Measurements from ENCODE around the gene KXD1. TPM values are rescaled to one million over a fixed set of nuclear protein-coding genes. Genes with fewer than 3 reads are reported as not detected.
"Not testable (repeated sequence)": the region's sequence is repeated elsewhere in the genome, so short reads cannot be mapped to it uniquely, and the experiment has no call there.

KXD1 gene
- total RNA-seq, 1 experiment from 2014 or later: 148 TPM

DNA sequence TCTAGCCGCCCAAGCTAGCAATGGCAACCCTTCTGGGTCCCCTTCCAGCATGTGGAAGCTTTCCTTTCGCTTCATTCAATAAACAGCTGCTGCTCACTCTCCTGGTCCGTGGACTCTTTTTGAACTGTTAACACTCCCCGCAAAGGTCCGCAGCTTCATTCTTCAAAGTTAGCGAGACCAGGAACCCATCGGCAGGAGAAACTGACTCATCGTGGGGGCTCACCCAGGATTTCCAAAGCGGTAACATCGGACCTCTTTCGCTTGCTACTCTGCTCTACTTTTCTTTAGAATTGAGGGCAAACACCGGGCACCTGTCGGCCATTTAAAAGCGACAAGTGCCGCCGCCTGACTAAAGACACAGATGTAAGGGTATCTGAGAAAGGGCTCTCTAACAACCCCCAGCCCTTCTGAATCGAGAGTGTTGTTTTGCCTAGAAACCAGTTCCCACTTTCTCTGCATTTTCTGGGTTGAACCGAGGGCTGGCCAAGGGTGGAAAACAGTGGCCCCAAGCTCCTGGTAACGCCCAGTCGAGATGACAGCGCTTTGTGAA is 19.8 kb downstream of the KXD1 start:
- DNase-seq (ENCODE audit: low read depth): no peak

DNA sequence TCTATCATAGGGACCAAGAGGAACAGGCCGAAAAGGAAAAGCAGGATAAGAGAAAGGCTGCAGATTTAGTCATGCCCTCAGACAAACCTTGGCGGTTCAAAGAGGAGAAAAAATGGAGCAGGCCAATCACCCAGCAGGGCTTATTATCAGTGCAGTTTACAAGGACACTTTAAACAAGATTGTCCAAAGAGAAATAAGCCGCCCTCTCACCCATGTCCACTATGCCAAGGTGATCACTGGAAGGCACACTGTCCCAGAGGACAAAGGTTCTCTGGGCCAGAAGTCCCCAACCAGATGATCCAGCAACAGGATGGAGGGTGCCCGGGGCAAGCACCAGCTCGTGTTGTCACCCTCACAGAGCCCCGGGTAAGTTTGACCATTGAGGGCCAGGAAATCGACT is 22.6 kb downstream of the KXD1 start:
- no peak for DNase-seq (ENCODE audit: low read depth)

DNA sequence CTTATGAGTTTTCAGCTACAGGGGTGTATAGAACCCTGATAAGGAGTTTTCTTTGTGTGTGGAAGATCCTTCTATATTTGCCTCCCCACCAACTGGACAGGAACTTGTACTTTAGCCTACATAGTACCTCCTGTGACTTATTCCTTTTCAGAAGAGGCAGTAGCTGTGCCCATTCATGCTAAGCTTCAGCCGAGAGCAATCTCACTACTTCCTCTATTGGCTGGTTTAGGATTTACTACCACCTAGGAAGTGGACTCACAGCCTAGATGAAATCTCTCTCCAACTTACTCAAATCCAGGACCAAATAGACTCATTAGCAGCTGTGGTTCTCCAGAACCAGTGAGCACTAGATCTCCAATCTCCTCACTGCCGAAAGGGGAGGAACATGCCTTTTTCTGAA is 28.6 kb downstream of the KXD1 start:
- no peak for DNase-seq (ENCODE audit: low read depth)

DNA sequence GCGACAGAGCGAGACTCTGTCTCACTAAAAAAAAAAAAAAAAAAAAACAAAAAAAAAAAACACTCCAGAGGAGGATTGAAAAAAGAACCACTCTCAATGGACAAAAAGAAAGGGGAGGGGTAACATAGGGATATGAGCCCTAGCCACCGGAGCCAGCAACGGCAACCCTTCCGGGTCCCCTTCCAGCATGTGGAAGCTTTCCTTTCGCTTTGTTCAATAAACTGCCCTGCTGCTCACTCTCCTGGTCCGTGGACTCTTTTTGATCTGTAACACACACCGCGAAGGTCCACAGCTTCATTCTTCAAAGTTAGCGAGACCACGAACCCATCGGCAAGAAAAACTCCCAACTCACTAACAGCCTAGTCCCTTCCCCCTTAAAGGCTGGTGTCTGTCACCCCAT is 29.9 kb downstream of the KXD1 start:
- no peak for DNase-seq (ENCODE audit: low read depth)

DNA sequence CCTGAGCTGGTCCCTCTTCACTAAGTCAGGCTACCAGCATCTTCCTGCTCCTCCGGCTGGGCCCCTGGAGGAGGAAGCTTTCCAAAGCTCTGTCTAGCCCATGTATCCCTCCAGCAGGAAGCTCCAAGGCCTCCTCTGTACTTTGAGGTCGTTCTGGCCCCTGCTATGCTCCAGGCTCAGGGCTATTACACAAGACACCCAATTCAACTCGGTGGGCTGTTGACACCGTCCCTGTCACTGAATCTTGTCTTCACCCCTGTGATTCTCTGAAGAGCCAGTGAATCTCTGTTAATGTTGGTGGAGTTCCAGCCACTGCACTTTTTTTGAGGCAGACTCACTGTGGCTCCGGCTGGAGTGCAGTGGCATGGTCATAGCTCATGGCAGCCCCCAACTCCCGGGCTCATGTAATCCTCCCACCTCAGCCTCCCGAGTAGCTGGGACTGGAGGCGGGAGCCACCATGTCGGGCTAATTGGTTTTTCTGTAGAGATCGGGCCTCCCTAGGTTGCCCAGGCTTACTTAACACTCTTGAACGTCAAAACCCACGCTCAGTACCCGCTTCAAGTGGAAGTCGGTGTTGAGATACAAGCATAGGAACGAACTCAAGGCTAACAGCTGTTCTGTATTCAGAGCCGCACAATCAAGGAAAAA is 30.4 kb downstream of the KXD1 start:
- no peak for DNase-seq (ENCODE audit: low read depth)

DNA sequence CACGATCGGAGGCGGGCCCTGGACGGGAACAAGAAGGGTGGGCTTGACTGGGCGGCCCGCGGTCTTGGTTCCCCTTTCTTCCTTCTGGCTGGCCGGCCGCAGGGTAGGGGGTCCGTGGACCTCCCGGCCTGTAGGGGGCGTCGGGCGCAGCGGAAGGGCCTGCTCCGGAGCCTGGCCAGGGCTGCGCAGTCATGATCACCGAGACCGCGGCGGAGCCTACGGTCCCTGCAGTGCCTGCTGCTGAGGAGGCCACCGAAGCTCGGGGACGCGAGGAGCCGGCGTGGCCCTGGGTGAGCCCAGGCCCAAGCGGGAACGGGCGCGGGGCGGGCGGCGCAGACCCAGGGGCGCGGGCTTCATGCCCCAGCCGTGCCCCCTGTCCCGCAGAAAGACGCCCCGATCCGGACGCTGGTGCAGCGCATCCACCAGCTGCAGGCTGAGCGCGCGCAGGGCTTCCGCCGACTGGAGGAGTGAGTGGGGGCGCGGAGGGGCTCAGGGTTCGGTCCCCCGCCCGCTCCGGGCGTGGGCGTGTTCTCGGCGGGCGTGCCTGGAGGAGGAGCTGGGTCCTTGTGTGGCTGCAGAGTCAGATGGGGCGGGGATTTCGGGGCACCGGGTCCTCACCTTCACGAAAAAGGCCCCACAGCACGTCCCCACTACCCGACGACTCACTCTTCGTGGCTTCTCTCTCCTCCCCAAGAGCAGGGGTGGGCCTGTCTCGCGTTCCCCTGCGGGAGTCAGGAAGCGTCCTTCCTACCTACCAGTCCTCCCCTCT is 31.1 kb downstream of the KXD1 start, which contains the start of gene REX1BD:
REX1BD (plus strand) TSS at position 188 of the 769 bp plus-strand sequence; CDS start at position 192, 4 bp downstream.
- peak; percentile 79 for DNase-seq (ENCODE audit: low read depth)

DNA sequence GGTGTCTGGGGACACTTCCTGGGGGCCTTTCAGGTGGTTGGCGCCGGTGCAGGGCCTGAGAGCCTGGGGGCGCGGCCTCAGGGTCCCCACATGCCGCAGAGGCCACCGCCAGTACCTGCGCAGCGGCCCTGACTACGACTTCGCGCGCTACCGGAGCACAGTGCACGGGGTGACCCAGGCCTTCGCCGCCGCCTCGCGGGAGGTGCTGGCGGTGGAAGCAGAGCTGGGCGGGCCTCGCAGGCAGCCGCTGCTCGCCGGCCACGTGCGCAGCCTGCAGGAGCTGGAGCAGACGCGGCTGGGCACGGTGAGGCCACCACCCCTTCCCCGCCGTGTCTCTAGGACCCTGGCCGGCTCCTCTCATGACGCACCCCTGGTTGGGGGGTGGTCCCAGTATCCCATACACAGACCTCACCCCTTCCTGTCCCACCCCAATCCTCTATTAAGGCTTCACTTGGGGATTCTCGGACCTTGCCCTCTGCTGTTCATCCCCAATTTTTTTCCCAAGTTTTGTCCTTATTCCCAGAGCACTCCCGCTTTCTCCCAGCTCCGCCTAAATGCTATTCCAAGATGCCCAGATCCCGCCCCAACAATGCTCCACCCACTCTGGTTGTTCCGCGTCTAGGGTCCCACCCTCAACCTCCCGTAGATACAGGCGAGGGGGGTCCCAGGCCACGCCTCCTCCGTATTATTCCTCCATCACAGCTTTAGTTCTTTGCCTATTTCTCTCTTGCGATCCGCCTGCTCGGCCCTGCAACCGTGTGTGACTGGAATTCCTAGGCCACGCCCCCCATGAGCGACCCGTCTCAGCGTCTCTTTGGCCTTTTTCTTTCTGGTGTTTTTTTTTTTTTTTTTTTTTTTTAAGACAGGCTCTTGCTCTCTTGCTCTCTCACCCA is 32.0 kb downstream of the KXD1 start:
- DNase-seq (ENCODE audit: low read depth): peak; percentile 51

DNA sequence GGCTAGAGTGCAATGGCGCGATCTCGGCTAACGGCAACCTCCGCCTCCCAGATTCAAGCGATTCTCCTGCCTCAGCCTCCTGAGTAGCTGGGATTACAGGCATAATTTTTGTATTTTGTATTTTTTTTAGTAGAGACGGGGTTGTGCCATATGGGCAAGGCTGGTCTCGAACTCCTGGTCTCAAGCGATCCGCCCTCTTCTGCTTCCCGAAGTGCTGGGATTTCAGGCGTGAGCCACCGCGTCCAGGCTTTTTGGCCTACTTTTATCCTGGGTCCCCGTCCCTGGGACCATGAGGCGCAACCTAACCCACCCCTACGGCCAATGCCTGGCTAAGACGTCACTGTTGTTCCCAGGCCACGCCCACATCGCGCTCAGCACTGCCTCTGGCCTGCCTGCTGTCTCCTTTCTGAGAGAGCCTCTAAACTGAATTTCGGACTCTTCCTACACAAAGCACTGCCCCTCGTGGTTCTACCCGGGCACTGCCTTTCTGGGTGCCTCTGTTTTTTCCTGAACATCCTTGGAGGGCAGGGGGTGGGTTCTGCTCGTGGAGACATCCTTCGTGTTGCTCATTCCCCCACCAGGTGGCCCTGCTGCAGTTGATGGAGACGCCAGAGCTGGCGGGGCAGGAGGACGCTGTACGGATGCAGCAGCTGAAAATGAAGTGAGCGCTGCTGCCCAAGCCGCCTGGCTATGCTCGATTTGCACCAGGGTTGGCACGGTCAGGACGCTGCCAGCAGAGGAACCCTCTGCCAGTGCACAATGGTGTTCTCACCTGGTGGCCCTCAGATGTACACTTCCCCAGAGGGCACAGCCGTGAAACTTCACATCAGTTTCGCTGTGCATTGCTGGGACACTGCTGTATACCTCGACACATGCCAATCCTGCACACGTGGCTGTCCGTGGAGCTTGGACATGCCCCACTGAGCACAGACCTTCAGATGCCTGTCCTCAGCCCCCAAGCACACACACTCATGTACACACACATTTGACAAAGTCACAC is 32.9 kb downstream of the KXD1 start:
- DNase-seq (ENCODE audit: low read depth): peak; percentile 39

DNA sequence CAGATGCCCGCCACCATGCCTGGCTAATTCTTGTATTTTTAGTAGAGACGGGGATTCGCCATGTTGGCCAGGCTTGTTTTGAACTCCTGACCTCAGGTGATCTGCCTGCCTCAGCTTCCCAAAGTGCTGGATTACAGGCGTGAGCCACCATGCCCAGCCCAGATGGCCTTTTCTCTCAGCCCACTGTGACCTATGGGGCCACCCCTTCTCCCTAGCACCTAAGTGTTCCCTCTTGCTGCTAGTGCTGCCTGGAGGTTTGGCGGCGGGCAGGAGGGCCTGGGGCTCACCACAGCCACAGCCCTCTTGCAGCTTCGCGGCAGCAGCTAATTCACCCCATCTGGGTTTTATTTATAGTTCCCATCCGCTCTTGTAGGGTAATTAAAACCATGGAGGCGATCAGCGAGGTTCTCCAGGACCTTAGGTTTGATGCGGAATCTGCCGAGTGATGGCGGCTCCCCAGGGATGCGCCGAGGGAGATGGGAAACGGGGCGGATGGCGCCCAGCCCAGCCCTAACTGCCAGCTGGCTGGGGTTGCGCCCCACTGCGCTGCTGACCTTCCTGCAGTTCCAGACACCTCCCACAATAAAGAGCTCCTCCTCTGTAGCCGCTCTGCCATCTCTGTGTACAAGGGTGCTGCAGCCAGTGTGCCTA is 34.2 kb downstream of the KXD1 start:
- no peak for DNase-seq (ENCODE audit: low read depth)

DNA sequence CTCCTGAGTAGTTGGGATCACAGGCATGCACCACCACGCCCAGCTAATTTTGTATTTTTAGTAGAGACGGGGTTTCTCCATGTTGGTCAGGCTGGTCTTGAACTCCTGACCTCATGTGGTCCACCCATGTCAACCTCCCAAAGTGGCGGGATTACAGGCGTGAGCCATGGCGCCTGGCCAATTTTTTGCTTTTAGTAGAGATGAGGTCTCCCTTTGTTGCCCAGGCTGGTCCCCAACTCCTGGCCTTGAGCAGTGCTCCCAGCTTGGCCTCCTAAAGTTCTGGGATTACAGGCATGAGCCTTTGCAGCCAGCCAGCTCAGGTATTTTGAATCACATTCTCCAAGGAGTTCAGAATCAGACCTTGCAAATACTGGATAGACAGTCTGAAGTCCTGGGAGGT is 35.1 kb downstream of the KXD1 start:
- not testable (repeated sequence) for DNase-seq (ENCODE audit: low read depth)

DNA sequence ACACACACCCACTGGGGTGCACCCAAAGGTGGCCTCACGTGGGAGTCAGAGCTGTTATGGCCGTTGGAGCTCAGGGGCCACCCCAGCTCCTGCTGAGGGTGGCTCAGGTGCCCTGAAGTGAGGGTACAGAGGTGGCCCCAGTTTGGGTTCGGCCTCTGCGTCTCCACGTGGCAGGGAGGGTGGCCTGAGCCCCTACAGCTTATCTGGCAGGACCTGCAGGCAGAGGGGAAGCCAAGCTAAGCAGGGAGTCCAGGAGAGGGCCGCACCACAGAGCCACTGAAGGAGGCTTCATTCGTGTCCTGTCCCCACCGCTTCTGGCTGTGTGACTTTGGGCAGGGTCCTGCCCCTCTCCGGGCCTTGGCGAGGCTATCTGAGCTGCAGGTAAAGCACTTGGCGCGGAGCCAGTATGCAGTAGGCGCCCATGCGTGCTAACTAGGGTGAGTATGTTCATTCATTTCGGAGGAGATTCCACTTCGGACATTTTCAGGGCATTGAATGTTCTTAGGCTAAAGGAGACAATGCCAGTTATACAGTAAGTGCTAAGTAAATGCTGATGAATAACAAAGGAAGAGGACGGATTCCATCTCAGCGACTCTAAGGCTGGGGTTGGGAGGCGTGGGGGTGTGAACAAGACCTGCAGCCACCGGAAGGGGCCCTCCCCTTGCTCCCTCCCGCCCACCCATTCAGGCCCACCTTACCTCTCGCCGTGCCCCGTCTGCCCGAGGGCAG is 35.9 kb downstream of the KXD1 start:
- no peak for DNase-seq (ENCODE audit: low read depth)

DNA sequence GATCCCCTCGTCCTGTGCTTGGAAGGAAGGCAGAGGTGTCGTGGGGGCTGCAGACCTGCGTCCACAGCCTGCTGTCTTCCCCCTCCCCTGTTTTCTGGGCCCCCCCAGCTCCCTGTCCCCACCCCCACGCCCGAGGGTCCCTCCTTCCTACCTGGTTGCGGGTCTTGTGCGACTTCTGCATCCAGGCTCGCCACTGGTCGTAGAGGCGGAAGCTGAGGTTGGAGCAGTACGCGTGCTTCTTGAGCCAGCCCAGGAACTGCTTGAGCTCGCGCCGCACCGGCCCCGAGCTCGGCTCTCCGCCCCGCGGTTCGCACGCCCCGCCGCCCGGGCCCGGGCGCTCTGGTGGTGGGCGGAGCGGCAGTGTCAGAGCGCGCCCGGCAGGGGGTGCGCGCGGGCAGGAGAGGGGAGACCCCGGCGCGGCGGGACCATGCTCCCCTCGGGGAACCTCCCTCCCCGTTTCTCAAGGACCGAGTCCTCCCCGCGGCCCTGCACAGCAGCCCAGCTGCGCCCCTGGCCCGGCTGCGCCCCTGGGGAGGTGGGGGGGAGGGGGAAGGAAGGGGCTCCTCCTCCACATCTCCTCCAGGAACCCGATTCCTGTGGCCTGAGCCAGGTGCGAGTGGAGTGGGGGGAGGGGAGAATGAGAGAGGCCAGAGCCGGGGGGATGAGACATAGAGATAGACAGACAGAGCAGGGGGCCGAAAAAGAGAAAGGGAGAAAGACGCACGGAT is 36.6 kb downstream of the KXD1 start:
- DNase-seq (ENCODE audit: low read depth): peak; percentile 36

DNA sequence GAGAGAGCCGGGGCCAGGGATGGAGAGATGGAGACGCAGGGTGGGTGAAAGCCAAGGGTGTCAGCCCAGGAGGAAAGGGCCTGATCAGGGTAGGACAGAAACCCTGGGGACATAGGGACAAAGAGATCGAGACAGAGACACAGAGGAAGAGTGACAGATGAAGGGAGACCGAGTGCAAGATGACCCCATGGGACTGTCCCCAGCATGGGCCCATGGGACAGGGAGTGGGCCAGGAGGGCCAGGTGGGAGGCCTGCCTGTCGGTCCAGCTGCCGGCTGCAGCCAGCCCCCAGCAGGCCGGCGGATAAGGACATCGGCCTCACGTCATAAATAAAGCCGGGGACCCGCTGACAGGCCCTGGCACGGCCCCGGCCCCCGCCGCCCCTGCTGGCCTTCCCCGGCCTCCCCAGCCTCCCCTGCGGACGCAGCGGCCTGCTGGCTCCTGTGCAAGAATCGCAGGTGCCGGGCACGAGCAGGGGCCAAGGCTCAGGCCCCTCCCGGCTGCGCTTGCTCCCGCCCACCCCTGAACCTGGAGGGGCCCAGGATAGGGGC is 37.2 kb downstream of the KXD1 start:
- no peak for DNase-seq (ENCODE audit: low read depth)

DNA sequence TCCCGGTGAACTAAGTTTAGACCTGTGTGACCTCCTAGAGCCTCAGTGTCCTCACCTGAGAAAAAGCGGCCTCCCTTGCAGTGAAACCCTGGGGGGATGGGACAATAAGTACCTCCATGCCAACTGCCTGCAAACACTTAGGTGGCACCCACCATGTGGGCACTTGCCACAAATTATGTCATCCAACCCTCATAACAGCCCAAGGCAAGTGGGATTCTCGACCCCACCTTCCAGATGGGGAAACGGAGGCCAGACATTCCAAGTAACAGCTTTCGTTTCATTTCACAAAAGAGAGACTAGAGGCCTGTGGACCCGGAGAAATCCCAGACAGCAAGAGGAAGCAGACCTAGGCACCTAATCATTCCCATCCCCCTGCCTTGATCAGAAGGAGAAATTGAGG is 37.8 kb downstream of the KXD1 start:
- no peak for DNase-seq (ENCODE audit: low read depth)

DNA sequence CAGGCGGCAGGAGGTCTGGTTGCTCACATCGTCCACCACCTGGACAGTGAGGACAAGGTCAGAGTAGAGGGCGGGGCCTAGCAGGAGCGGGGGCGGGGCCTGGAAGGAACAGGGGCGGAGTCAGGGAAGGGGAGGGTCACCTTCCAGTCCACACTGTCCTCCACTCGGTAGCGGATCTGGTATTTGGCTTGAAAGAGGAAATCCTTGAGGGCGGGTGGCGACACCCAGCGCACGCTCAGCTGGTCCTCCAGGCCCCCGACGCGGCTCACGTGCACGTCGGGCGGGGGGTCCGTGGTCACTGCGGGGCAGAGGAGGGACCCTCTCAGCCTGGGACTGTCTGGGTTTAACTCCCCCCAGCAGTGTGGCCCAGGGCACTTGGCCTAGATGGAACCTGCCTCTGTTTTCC is 39.1 kb downstream of the KXD1 start:
- DNase-seq (ENCODE audit: low read depth): no peak

DNA sequence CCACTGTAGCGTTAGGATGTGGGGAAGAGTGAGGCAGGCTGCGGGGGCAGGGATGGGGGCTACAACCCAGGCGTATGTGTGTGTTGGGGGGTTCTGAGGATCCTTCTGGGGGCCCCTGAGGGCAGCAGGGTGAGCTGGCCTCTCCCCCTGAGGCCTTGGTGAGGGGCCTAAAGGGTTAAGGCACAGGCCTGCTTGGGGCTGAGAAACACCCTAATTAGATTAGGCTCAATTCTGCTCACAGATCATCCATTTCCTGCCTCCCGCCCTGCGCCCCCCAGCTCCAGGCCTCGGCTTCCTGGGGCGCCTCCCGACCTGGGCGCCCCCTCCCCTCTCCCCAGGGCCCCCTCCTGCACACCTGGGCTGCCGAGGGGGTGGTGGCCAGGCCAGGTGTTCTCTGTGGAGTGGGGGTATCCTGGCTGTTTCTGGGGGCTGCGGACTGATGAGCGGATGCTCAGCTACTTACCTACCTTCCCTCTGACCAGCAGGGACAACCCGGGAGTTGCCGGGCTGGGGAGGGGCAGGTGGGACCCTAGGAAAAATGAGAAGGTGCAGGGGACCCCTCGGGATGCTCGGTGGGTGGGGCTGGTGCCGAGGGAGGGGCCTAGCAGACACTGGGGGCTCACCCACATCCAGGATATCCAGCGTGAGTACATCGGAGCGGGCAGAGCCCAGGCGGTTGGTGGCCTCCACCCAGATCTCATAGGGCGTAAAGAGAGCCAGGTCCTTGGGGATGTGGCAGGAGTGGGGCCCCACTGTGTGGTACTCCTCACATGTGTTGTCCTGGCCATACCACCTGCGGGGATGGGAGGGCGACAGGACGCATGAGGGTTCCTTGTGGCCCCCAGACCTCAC is 40.4 kb downstream of the KXD1 start:
- no peak for DNase-seq (ENCODE audit: low read depth)

DNA sequence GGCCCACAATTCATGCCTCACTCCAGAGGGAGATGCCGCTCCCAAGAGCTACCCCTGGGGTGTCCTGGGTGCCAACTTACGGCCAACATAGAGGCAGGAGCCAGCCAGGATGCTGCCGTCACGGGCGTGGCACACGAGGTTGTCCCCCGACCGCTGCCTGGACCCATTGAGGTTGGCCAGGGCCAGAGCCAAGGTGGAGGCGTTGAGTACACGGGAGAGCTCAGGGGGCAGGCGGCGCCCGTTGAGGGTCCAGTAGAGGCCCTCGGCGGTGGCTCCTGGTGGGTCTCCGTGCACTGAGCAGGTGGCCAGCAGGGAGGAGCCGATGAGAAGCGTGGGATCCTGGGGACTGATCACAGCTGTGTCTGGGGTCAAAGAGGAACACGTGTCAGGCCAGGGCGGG is 41.8 kb downstream of the KXD1 start:
- DNase-seq (ENCODE audit: low read depth): no peak

Data from LHCN-M2 (cell line).